ENCODE measurements around the gene TIAL1. TPM values are rescaled to one million over a fixed set of nuclear protein-coding genes. Genes with fewer than 3 reads are reported as not detected.
"Not testable (repeated sequence)": the region's sequence is repeated elsewhere in the genome, so short reads cannot be mapped to it uniquely, and the experiment has no call there.

The TIAL1 gene
- total and polyA plus RNA-seq, 5 experiments from 2014 or later: 9.3 to 224 (median 12.9) TPM

GRCh38 chr10:119532791-119533190 is 64.0 kb downstream of the TIAL1 start:
- POLR2A ChIA-PET: interaction anchor here (1.2 to 16.6 kb wide), 4 partner anchors 8 to 26 kb away, joined by 3 to 674 read pairs (median 25); partner anchors contain the start of gene RGS10
- DNase-seq, H3K27me3 Mint-ChIP-seq, H3K9me3 Mint-ChIP-seq: not testable (repeated sequence)
- peaks cover 34 to 94% (median 81%) of the 10 kb centered on the region in 4 donors for H3K4me1 Mint-ChIP-seq
- peak overlapping the region; percentile 36 to 76 (median 66) for H3K4me3 Mint-ChIP-seq
- peak overlapping the region; percentile 44 to 87 (median 85) for H3K27ac Mint-ChIP-seq
- ATAC-seq: peak; percentile 18 to 27
- peaks cover 0 to 50% (median 2%) of the 10 kb centered on the region in 3 donors for H3K36me3 Mint-ChIP-seq

- H3K9me3 Mint-ChIP-seq, H3K27me3 Mint-ChIP-seq, ATAC-seq, DNase-seq: not testable (repeated sequence)
- POLR2A ChIA-PET: interaction anchor here (0.6 to 16.6 kb wide), 5 partner anchors 8 to 353 kb away, joined by 3 to 674 read pairs (median 17); partner anchors contain the start of gene RGS10
- Mint-ChIP-seq H3K4me1 (peaks cover 31 to 94% (median 81%) of the 10 kb centered on the region in 4 donors), H3K27ac (peak overlapping the region; percentile 65 to 89 (median 86)), H3K36me3 (peaks cover 0 to 56% (median 2%) of the 10 kb centered on the region in 3 donors), H3K4me3 (peak overlapping the region; percentile 58 to 76 (median 66))
Observed at GRCh38 chr10:119532251-119532650, 64.5 kb downstream of the TIAL1 start.

- Mint-ChIP-seq H3K9me3 (no peaks in the 10 kb centered on the region), H3K36me3 (peaks cover 0 to 61% (median 2%) of the 10 kb centered on the region in 3 donors), H3K27me3 (no peaks in the 10 kb centered on the region), H3K27ac (peak overlapping the region in 9 of 10 donors; percentile 40 to 87 (median 85)), H3K4me3 (peak overlapping the region in 7 of 10 donors; percentile 6 to 68 (median 56)), H3K4me1 (peaks cover 34 to 94% (median 82%) of the 10 kb centered on the region in 4 donors)
- no peak for ATAC-seq
- no peak for DNase-seq
- POLR2A ChIA-PET: interaction anchor here (2.2 to 16.6 kb wide), 3 partner anchors 7 to 25 kb away, joined by 6 to 674 read pairs (median 33); partner anchors contain the start of gene RGS10
Observed at GRCh38 chr10:119531067-119531466, 65.7 kb downstream of the TIAL1 start.

- Mint-ChIP-seq H3K36me3 (peaks cover 0 to 68% (median 8%) of the 10 kb centered on the region in 3 donors), H3K27ac (peak overlapping the region in 4 of 10 donors; percentile 5 to 80 (median 62)), H3K4me3 (peak overlapping the region in 1 of 10 donors; percentile 46), H3K4me1 (peaks cover 28 to 95% (median 78%) of the 10 kb centered on the region in 4 donors)
- not testable (repeated sequence) for DNase-seq, H3K27me3 Mint-ChIP-seq, H3K9me3 Mint-ChIP-seq, ATAC-seq
- POLR2A ChIA-PET: interaction anchor here (1.5 to 16.6 kb wide), 2 partner anchors 10 to 22 kb away, joined by 9 to 674 read pairs; no protein-coding TSS in a partner anchor
Observed at GRCh38 chr10:119528663-119529237, 68.0 kb downstream of the TIAL1 start.

- H3K4me1 Mint-ChIP-seq: peaks cover 24 to 92% (median 69%) of the 10 kb centered on the region in 4 donors
- H3K36me3 Mint-ChIP-seq: peaks cover 0 to 75% (median 15%) of the 10 kb centered on the region in 3 donors
- no peaks in the 10 kb centered on the region for H3K27me3 Mint-ChIP-seq
- DNase-seq (peak in 1 of 10 donors; percentile 35), ATAC-seq (peak; percentile 51 to 78)
- no peaks in the 10 kb centered on the region for H3K9me3 Mint-ChIP-seq
- POLR2A ChIA-PET: interaction anchor here (1.1 to 7.1 kb wide), 6 partner anchors 9 to 32 kb away, joined by 3 to 79 read pairs (median 5); partner anchors contain the start of gene RGS10
- H3K27ac Mint-ChIP-seq: peak overlapping the region; percentile 73 to 93 (median 88)
- peak overlapping the region in 9 of 10 donors; percentile 16 to 74 (median 64) for H3K4me3 Mint-ChIP-seq
Observed at GRCh38 chr10:119526621-119527592, 69.9 kb downstream of the TIAL1 start.

- no peak for ATAC-seq
- Mint-ChIP-seq H3K9me3 (no peaks in the 10 kb centered on the region), H3K27ac (peak overlapping the region in 8 of 10 donors; percentile 48 to 92 (median 75)), H3K36me3 (peaks cover 0 to 82% (median 17%) of the 10 kb centered on the region in 3 donors), H3K27me3 (no peaks in the 10 kb centered on the region), H3K4me3 (peak overlapping the region in 5 of 10 donors; percentile 59 to 74 (median 64)), H3K4me1 (peaks cover 23 to 91% (median 68%) of the 10 kb centered on the region in 4 donors)
- POLR2A ChIA-PET: interaction anchor here (0.5 to 7.1 kb wide), 7 partner anchors 8 to 345 kb away, joined by 3 to 79 read pairs (median 4); partner anchors contain the start of gene RGS10
- no peak for DNase-seq
Observed at GRCh38 chr10:119526149-119526548, 70.6 kb downstream of the TIAL1 start.

- DNase-seq (no peak), ATAC-seq (no peak)
- Mint-ChIP-seq H3K27ac (peak overlapping the region in 9 of 10 donors; percentile 31 to 93 (median 76)), H3K9me3 (no peaks in the 10 kb centered on the region), H3K27me3 (no peaks in the 10 kb centered on the region), H3K36me3 (peaks cover 0 to 89% (median 18%) of the 10 kb centered on the region in 3 donors), H3K4me3 (peak overlapping the region in 1 of 10 donors; percentile 20), H3K4me1 (peaks cover 21 to 88% (median 66%) of the 10 kb centered on the region in 4 donors)
- POLR2A ChIA-PET: interaction anchor here (1.0 to 7.1 kb wide), 4 partner anchors 8 to 15 kb away, joined by 3 to 79 read pairs (median 20); partner anchors contain the start of gene RGS10
Observed at GRCh38 chr10:119525116-119525515, 71.6 kb downstream of the TIAL1 start.

GRCh38 chr10:119524720-119525070 is 72.1 kb downstream of the TIAL1 start:
- peaks cover 0 to 93% (median 20%) of the 10 kb centered on the region in 3 donors for H3K36me3 Mint-ChIP-seq
- POLR2A ChIA-PET: interaction anchor here (1.4 to 7.1 kb wide), 4 partner anchors 8 to 15 kb away, joined by 6 to 79 read pairs (median 20); partner anchors contain the start of gene RGS10
- DNase-seq (no peak), ATAC-seq (no peak)
- H3K9me3 Mint-ChIP-seq: no peaks in the 10 kb centered on the region
- H3K4me3 Mint-ChIP-seq: peak overlapping the region in 1 of 10 donors; percentile 22
- H3K4me1 Mint-ChIP-seq: peaks cover 25 to 89% (median 67%) of the 10 kb centered on the region in 4 donors
- peak overlapping the region; percentile 48 to 94 (median 84) for H3K27ac Mint-ChIP-seq
- H3K27me3 Mint-ChIP-seq: no peaks in the 10 kb centered on the region

GRCh38 chr10:119523895-119524719 is 72.7 kb downstream of the TIAL1 start:
- H3K4me3 Mint-ChIP-seq: peak overlapping the region in 5 of 10 donors; percentile 28 to 51 (median 33)
- H3K9me3 Mint-ChIP-seq: no peaks in the 10 kb centered on the region
- H3K36me3 Mint-ChIP-seq: peaks cover 0 to 88% (median 20%) of the 10 kb centered on the region in 3 donors
- no peaks in the 10 kb centered on the region for H3K27me3 Mint-ChIP-seq
- H3K4me1 Mint-ChIP-seq: peaks cover 25 to 88% (median 66%) of the 10 kb centered on the region in 4 donors
- DNase-seq (no peak), ATAC-seq (peak; percentile 49 to 65)
- POLR2A ChIA-PET: interaction anchor here (1.4 to 7.1 kb wide), 3 partner anchors 9 to 16 kb away, joined by 7 to 79 read pairs (median 33); partner anchors contain the start of gene RGS10
- peak overlapping the region; percentile 66 to 96 (median 88) for H3K27ac Mint-ChIP-seq

Measured in naive thymus-derived CD8-positive, alpha-beta T cell (primary cell).